GM21717 (cell line): ENCODE results near the gene INPP4B.

ENCODE experiments used
- ATAC-seq: cut with Tn5 transposase; IDR thresholded peaks from one replicate; pipeline ENCODE4 v1.9.1; 2021; ENCODE audit warnings: mild to moderate bottlenecking, moderate library complexity; ENCODE audit not compliant: unreplicated experiment

INPP4B gene

DNA sequence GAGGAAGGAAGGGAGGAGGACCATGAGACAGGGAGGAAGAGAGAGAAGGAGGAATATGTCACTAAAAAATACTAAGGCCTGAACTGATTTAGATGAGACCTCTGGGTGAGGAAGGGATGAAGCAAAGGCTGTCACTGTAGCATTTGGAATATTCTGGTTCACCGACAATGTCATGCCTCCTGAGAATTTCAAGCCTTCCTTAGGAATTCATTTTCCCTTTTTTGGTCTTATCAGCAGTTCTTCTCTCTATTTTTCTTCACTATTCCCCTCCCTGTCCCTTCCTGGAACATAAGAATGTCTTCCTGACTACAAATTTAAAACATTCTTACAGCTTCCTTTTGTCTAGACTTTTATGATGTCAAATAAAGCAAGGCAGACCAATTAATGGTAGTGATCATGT is 527.8 kb downstream of the INPP4B start:
- no peak for ATAC-seq

DNA sequence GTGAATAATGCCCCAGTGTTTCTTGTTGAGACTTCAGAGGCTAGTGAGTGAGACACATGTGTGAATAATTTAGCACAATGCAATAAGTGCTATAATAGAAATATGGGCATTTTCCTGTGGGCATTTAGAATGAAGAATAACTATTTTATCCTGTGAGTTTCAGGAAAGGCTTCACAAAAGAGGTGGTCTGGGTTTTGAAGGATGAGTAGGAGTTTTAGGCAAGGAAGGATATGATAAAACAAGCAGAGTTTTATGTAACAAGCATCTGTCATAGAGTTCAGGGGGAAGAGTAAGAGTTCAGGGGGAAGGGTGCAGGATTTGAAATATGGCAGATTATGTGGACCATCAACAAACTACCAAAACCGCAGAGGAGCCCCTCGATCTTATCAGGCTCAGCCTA is 529.2 kb downstream of the INPP4B start:
- ATAC-seq = no peak

DNA sequence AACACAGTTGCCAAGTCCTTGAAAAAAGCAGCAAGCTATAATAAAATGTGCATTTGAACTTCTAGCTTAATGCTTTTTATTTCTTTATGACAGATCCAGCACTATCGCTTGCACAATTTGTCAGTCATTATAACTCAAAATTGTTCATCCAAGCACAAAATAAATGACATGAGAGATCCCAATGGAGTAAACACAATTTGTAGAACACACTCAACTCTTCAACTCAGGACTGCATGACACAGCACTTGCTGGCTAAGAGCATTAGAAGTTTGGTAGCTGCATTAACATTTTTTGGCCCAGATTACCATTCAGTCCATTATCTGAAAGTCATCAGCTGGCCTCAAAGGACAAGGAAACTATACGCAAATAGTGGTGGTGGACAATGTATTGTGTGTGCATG is 530.1 kb downstream of the INPP4B start:
- ATAC-seq = no peak

GRCh38 chr4:142314686-142315085 is 531.4 kb downstream of the INPP4B start:
- ATAC-seq = no peak

DNA sequence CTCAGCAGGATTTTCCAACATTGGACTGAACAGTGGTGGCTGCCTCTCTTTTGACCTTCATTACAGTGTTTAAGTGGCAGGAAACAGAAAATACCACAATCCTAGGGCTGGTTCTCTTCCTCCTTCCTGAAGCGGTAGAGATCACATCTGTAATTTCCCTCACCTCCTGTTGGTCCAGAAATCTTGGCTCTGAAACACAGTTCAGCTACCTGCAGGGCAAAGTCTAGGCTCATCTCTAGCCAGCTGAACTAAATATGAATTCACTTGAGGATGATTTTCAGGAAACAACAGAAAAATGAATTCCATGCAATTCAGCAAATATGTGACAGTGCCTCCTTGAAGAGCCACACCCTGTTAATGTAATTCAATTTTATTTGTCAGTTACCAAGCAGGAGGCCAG is 531.9 kb downstream of the INPP4B start:
- no peak for ATAC-seq

- ATAC-seq = no peak
These were observed 533.7 kb downstream of the INPP4B start for GRCh38 chr4:142312391-142312790.

- ATAC-seq = no peak
These were observed 534.2 kb downstream of the INPP4B start for GRCh38 chr4:142311916-142312315.

- no peak for ATAC-seq
These were observed 536.3 kb downstream of the INPP4B start for GRCh38 chr4:142309772-142310171.

- ATAC-seq = no peak
These were observed 538.2 kb downstream of the INPP4B start for GRCh38 chr4:142307857-142308256.

GRCh38 chr4:142297313-142297712 is 548.8 kb downstream of the INPP4B start:
- no peak for ATAC-seq

DNA sequence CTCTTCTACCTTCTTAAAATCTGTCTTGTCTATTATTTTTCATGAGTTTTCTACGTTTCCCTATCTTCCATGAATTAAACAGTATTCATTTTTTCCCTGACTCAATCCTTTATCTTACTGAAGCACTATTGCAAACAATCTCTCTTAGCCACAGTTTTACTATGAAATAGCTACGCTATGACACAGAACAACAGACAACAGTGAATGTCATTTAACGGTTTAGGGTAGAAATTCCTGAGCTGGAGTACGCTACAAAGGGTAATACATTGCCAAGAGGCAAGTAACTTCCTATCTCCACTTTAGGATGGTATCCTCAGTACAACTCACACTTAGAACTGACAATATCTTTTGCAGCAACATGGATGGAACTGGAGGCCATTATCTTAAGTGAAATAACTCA is 552.6 kb downstream of the INPP4B start:
- ATAC-seq = no peak

DNA sequence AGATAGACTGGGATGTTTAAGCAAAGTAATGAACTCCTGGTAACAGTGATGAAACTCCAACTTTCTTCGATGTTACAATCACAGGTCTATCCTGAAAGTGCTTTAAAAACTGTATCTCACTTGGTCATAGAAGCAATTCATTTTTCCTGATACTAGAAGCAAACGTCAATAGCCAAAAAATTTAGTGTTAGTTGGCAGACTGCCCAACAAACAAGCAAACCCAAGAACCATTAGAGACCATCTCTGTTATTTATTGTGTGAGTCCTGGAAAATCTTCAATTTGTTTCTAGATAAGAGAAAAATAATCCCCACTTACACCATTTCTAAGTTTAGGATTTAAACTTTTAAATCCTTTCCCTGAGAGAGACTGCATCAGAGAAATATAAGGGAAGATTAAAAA is 553.9 kb downstream of the INPP4B start:
- no peak for ATAC-seq

GRCh38 chr4:142291299-142292050 is 554.6 kb downstream of the INPP4B start:
- no peak for ATAC-seq

DNA sequence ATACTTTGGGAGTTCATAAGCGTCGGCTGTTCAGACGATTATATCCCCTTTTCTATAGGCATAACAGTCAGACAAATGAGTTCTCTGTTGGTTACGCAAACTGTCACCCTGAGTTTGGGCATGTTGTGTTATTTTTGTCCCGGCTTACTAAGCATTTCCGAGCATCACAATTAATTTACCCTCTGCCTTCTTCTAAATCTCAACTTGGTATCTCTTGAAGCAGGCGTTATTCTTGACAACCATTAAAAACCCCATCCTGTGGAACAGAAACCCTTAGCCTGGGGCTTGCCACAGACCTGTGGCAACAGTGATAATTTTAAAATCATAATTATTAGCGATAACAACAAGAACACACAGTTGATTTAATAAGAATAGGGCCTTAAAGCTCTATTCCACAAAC is 558.7 kb downstream of the INPP4B start:
- ATAC-seq = no peak

- no peak for ATAC-seq
These were observed 560.9 kb downstream of the INPP4B start for GRCh38 chr4:142285222-142285583.

DNA sequence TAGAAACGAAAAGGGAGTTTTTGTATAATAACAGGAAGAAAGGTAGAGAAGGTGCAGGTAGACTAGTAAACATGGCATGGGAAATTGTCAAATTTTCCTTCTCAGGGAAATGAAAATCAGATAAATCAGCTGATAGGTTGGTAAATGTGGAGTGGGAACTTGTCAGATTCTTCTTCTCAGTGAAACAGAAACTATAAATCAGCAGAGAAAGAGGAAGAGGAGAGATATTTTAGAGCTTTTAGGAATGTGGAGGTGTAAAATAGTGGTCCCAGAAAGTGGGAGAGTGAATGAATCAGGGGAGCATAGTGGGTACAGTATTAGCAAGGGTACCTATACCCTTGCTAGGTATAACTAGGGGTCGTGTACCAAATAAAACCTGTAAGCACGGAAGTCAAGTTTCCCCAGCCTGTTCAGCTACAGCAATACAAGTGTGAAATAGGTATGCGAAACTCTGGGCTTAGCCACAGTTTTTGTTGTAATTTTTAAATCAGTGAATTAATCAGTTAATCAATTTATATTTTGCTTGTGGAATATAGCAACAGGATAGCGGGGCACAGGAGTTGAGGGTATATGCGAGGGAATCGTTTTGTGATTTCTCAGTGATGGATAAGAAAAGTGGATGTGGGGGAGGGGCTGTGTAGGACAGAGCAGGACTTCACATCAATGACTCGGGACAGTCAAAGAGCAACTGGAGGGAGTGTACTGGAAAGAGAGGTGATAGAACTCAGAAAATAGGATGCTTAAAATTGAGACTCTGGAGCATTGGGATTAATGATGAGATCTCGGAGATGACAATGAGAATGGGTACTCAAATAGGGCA is 561.5 kb downstream of the INPP4B start:
- no peak for ATAC-seq

GRCh38 chr4:142282870-142283431 is 563.1 kb downstream of the INPP4B start:
- ATAC-seq = no peak

DNA sequence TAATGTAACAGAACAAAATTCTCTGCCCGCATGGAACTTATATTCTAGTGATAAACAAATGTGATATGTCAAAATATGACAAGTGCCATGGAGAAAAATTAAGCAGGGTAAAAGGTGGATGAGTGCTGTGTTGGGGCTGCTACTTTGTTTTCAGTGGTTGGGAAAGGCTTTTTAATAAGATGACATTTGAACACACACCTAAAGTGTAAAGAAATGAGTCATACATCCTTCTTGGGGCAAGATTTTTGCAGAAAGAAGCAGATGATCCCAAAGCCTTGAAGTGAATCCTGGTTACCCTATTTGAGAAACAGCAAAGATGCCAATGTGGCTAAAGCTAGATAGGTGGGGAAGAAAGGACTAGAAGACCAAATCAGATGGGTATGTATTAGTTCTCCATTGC is 564.1 kb downstream of the INPP4B start:
- no peak for ATAC-seq

DNA sequence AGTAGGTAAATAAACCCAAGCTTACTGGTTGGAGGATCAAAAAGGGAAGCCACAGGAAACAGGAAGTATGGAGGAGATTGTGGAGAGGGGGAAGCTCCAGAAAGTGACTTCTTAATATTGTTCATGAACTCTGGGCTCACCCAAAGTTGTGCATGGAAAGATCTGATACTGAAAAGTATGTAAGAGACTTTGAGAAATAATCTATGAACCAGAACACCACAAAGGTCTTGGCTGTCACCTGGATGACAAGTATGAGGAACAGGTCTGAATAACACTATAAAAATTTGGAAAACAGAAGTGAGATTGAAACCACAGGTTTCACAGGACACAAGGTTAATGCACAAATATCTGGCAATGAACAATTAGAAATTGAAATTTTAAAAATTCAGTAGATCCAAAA is 567.4 kb downstream of the INPP4B start:
- ATAC-seq = no peak

- ATAC-seq = no peak
These were observed 567.9 kb downstream of the INPP4B start for GRCh38 chr4:142278171-142278570.

GRCh38 chr4:142274137-142274536 is 572.0 kb downstream of the INPP4B start:
- no peak for ATAC-seq

- no peak for ATAC-seq
These were observed 573.6 kb downstream of the INPP4B start for GRCh38 chr4:142272452-142272851.
